Measurements from ENCODE around the gene AKAP13. TPM values are rescaled to one million over a fixed set of nuclear protein-coding genes. Genes with fewer than 3 reads are reported as not detected.

Gene AKAP13
- total RNA-seq, 1 experiment from 2014 or later = 29.1 TPM

DNA sequence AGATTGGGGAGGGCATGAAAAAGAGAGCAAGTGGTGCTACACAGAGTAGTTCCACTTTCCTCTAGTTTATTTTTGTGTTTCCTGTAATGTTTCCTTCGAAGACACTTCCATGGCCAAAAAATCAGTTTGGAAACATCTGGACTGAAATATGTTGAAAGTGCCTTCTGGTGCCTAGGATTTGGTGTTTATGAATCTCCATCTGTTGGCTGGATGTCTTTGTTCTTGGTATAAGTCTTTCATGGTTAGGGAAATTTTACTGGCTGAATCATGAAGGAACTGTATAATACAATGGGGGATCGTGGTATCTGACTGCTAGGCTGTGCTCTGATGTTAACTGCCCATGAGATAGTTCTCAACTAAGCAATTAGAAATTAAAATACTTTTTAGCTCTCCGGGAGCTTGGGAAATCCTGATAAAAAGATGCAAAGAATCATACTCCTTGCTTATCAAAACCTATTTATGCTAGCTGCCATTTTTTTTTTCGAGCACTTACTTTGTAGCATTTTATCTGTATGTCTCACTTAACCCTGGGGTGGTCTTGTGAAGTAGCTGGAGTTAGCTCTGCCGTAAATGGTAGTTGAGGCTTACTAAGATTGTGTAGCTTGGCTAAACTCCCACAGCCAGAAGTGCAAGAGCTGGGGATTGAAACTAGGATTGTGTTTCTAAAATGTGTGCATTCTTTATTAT, 21.9 kb downstream of the AKAP13 start:
- no peak for DNase-seq (ENCODE audit: low read depth)
- in situ Hi-C loops (cut with HindIII; ENCODE audit: low pct_unique_long_range_greater_than_20kb, low sequenced_read_pairs) = no loop called here

DNA sequence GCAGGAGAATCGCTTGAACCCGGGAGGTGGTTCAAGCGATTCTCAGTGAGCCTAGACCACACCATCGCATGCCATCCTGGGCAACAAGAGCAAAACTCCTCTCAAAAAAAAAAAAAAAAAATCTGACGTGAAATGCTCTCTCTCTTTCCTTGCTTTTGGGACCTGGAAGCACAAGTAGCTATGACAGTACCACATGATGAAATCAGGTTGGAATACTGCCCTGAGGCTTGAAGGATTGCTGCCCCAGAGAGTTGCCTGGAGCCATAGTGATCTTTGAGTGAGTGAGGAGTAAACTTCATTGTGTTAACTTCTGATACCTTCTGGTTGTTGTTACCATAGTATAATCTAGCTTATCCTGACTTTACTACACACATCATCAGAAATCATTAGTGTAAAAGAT, 23.3 kb downstream of the AKAP13 start:
- in situ Hi-C loops (cut with HindIII; ENCODE audit: low pct_unique_long_range_greater_than_20kb, low sequenced_read_pairs) = no loop called here
- no peak for DNase-seq (ENCODE audit: low read depth)

DNA sequence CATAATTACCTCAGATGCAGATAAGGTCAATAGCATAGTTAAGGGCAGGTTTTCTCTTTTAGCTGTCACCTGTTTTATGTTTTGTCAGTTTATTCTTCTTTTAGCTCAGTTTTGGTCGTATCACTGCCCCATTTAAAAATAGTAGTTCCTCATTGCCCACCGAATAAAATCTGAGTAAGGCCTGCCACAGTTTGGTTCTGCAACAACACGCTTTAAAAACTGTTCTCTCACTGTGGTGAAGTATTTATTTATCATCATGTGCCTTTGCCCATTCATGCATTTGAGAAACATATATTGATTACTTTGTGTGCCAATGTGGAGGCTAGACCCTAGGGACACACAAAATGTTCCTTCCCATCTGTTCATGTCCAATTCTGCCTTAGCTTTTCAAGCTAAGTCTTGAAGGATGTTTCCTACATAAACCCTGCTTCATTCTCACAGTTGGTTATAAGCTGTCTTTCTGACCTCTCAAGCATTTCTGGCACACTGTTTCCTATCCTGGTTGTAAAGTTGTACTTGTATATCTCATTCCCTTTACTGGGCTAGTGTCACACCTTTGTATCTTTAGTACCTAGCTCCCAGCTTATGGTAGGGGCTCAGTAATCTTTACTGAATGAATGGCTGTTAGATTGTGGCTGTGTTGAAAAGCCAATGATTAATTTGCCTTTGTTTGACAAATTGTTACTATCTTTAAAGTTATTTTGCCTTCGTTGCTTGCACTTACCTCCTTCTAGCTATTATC, 23.9 kb downstream of the AKAP13 start:
- in situ Hi-C loops (cut with HindIII; ENCODE audit: low pct_unique_long_range_greater_than_20kb, low sequenced_read_pairs) = no loop called here
- DNase-seq (ENCODE audit: low read depth) = no peak

DNA sequence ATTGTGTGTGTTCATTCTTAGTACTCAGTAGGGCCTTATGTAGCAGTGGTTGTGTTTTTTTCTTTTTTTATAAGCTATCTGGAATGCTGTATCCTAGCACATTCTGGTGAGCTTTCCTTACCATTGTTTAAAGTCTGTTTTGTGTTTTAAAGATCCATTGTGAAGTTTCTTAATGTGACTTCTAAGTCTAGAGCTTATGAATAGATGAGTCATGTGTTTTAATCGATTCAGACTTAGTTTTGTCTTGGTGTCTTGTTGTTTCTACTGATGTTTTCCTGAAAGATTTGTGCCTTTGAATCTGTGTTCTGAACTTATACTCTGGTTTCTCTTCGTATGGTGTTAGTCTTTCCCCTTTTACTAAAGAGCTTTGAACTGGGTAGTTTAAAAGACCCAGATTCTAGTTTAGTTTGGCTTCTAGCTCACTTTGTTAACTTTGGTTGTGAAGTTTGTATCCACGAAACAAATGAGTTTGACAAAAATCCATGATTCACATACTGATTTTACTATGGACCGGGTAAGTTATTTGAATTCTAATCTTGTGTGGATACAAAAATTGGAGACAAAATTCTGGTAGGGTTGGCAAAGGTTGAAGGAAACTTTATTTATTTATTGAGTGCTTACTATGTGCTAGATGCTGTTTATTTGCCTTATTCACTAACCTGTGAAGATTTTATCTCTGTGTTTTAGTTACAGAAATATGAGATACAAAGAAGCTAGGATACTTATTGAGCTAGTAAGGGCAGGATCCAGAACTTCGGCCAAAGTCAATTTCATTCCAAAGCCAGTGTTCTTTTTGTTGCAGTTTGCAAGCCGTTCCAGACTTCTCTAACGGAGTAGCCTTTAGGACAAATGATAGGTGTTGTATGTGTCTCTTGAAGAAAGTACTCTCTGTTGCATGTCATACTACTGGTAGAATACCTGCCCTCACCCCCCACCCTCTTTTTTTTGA, 24.8 kb downstream of the AKAP13 start:
- in situ Hi-C loops (cut with HindIII; ENCODE audit: low pct_unique_long_range_greater_than_20kb, low sequenced_read_pairs) = no loop called here
- DNase-seq (ENCODE audit: low read depth) = no peak

DNA sequence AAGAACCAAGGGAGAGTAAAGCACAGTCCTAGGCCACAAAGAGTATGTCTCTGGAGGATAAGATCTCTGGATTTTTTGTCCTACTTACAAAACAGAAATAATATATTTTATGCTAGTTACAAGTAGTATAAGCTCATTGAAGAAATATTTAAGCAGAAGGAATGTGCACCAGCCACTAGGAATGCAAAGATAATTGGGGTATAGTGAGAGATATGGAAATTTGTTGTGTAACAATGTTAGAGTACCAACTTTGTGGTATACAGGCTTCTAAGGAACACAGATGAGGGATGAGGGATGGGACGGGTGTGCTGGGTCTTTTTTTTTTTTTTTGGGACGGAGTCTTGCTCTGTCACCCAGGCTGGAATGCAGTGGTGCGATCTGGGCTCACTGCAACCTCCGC, 26.5 kb downstream of the AKAP13 start:
- no peak for DNase-seq (ENCODE audit: low read depth)
- in situ Hi-C loops (cut with HindIII; ENCODE audit: low pct_unique_long_range_greater_than_20kb, low sequenced_read_pairs) = no loop called here

DNA sequence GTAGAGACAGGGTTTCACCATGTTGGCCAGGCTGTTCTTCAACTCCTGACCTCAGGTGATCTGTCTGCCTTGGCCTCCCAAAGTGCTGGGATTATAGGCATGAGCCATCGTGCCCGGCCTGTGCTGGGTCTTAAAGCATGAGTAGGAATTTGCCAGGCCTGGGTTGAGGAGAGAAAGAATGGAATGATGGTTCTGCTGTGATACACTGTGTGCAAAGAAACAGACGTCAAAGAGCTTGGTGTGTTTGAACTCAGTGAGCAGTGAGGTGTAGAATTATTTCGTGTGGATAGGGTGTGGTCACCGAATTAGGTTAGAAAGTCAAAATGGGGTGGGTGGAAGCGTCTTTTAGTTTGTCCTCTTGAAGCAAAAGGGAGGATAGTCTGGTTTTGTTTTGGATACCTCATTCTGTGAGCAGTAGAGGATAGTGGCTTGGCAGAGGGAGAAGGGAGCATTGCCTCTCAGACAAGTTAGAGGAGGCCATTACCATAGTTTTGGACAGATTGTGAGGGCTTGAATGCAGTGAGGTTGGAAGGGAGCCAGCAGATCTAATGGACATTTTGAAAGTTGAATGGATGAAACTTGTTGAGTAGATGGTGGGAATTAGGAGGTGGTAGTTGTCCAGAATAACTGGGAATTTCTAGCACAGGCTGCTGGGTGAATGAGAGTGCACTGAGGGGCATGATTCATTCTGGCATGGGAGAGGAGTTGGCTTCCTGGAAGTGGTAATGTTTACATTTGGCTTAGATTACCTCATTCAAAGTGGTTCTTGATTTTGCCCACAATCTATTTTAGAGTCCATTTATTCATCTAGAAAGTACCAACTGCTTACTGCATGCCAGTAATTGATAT, 27.2 kb downstream of the AKAP13 start:
- DNase-seq (ENCODE audit: low read depth) = peak; percentile 65
- in situ Hi-C loops (cut with HindIII; ENCODE audit: low pct_unique_long_range_greater_than_20kb, low sequenced_read_pairs) = no loop called here

DNA sequence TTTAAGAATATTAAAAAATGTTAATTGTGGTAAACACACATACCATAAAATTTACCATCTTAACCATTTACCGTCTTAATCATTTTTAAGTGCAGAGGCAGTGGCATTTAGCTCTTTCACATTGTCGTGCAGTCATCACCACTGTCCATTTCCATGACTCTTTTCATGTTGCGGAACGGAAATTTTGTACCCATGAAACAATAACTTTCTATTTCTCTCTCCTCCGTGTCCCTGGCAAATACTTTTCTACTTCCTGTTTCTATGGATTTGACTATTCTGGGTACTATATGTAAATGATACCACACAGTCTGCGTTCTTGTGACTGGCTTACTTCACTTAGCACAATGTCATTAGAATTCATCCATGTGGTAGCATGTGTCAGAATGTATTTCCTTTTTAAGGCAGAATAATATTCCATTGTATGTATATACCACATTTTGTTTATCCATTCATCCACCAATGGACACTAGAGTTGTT, 27.9 kb downstream of the AKAP13 start:
- in situ Hi-C loops (cut with HindIII; ENCODE audit: low pct_unique_long_range_greater_than_20kb, low sequenced_read_pairs) = no loop called here
- no peak for DNase-seq (ENCODE audit: low read depth)

DNA sequence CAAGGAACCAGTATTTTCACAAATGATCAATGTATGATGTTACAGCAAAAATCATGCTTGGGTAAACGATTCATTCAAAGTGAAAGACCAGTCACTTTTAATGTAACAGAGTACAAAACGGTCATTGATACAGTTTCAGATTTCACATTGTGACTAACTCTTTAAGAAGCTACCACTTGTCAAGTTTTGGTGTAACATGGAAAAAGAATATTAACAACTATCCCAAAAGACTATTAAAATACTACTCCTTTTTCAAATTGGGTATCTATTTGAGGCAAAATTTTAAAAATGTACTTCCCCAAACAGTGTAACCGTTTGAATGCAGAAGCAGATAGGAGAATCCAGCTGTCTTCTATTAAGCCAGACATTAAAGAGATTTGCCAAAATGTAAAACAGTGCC, 31.7 kb downstream of the AKAP13 start:
- in situ Hi-C loops (cut with HindIII; ENCODE audit: low pct_unique_long_range_greater_than_20kb, low sequenced_read_pairs) = no loop called here
- DNase-seq (ENCODE audit: low read depth) = no peak

DNA sequence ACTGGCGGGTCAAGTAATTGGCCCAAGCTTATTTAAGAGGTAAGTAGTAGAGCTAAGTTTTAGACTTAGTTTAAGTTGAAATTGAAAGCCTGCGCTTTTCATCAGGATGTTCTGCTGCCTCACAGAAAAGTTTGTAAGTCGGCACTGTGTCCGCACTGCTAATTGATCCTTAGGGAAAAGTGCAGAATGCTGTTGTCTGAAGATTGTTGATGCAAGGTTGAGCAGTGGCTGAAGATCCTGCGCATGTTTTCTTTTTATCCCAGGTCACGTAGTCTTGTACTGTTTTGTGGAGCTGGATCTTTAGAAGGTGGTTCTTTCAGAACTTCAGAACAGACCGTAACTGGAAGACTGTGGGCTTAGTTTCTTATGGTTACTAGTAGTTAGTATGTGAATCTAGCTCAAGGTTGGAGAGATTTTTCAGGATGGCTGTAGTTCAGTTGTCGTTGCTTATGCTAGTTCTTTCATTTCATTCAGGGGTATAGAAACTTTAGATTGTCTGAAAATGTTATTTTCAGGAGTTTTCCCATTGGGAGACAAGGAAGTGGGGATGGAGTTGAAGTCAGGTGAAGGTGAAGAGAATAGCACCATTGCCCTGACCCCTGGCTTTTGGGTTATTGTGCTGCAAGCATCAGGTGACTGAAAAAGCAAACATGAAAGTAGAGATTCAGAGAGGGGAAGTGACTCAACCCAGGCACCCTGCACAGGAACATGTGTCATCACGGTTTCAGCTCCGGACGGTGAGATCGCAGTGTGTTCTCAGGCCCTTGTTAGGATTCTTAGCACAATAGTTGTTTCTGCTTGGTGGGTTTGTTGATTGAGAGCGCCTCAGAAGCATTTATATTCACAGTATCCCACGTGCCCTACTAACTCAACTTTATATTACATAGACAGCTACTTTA, 32.8 kb downstream of the AKAP13 start:
- DNase-seq (ENCODE audit: low read depth) = peak; percentile 82
- in situ Hi-C loops (cut with HindIII; ENCODE audit: low pct_unique_long_range_greater_than_20kb, low sequenced_read_pairs) = no loop called here

DNA sequence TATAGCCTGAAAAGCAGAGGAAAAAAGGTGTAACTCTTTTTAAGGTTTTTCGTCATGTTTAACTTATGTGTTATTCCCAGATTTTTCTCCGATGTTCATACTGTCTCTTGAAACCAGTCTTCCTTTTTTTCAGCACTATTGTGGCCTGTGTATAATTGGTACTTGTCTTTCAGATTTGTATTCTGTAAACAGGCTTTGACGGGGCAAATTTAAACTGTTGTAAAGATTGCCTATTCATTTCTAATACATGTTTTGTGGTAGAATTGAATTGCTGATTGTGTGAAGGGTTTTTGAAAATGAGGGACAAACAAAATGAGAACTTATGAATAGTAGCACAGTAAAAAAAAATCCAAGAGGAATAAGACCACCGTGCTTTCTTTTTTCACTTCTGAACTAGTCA, 33.6 kb downstream of the AKAP13 start:
- in situ Hi-C loops (cut with HindIII; ENCODE audit: low pct_unique_long_range_greater_than_20kb, low sequenced_read_pairs) = no loop called here
- no peak for DNase-seq (ENCODE audit: low read depth)

DNA sequence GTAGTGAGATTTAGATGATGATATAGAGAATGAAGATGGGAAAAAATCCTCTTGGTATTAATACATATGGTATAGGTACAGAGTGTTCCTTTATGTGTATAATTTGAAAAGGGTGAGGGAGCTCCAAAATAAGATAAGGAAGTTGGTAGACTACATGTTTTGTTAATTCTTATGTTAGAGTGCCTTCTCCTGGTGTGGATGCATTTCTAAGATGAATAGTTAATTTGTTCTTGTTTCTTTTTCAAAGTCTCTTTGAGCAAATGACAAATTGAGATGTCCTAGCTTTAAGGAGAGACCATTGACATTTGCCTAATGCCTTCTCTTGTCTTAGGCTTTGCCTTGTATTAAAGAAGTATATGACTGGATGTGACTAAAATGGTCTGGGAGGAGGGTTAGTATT, 34.1 kb downstream of the AKAP13 start:
- DNase-seq (ENCODE audit: low read depth) = peak; percentile 39
- in situ Hi-C loops (cut with HindIII; ENCODE audit: low pct_unique_long_range_greater_than_20kb, low sequenced_read_pairs) = no loop called here

DNA sequence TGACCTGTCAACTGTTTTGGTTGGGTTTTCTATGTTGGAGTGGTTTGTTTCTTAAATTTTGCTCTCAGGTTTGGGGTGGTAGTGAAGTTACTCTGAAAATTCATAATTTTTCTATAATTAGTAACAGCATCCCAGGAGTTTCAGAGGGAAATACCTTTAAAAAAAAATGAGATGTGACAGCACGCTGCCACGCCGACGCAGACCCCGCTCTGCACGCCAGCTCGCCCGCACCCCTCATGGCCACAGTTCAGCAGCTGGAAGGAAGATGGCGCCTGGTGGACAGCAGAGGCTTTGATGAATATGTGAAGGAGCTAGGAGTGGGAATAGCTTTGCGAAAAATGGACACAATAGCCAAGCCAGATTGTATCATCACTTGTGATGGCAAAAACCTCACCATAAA, 34.6 kb downstream of the AKAP13 start:
- DNase-seq (ENCODE audit: low read depth) = no peak
- in situ Hi-C loops (cut with HindIII; ENCODE audit: low pct_unique_long_range_greater_than_20kb, low sequenced_read_pairs) = no loop called here

DNA sequence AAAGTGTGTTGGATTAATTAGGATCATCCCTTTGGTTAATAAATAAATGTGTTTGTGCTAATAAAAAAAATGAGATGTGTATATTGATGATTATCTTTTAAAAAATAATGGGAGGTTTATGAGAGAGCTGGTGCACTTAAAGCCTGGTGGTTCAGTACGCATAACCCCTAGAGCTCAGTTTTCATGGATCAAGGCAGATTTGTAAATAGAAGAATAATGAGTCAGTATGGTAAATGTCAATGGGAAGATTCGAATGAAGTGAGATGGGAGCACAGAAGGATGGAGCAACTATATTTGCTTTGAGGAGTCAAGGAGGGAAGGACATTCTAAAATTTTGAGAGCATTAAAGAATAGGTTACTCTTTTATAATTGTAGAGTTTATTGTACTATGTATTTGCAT, 35.4 kb downstream of the AKAP13 start:
- in situ Hi-C loops (cut with HindIII; ENCODE audit: low pct_unique_long_range_greater_than_20kb, low sequenced_read_pairs) = no loop called here
- DNase-seq (ENCODE audit: low read depth) = no peak

DNA sequence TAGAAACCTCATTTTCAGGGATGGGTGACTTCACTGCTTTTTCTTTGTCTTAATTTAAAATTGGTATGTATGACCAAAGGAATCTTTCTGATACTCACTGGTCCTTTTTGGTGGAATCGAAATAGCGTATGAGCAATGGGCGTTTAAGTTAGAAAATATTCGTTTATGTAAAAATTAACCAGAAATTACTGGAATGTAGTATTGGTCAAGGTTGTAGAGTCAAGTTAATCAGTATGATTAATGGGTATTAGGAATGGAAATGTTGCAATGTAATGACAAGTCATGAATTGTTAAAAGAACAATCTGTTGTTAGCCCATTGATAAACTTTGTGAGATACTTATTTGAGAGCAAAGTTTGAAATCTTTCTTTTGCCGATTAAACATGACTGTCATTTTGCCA, 36.9 kb downstream of the AKAP13 start:
- no peak for DNase-seq (ENCODE audit: low read depth)
- in situ Hi-C loops (cut with HindIII; ENCODE audit: low pct_unique_long_range_greater_than_20kb, low sequenced_read_pairs) = no loop called here

DNA sequence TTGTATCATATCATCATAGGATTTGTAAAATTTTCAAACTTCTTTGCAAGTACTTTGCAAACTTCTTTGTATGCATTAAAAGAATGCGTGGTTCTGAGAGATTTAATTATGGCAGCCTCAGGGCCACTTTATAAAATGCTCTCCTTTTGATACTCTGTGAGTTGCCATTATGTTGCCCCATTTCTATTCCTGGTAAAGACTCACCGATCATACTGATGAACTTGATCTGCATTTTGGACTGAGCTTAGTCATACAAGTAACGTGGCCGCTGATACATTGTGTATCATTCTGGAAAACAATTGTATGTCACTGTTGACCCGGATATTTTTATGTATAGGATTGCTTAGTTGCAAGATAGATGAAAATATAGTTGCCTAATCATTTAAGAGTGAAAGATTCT, 38.8 kb downstream of the AKAP13 start:
- in situ Hi-C loops (cut with HindIII; ENCODE audit: low pct_unique_long_range_greater_than_20kb, low sequenced_read_pairs) = no loop called here
- no peak for DNase-seq (ENCODE audit: low read depth)

DNA sequence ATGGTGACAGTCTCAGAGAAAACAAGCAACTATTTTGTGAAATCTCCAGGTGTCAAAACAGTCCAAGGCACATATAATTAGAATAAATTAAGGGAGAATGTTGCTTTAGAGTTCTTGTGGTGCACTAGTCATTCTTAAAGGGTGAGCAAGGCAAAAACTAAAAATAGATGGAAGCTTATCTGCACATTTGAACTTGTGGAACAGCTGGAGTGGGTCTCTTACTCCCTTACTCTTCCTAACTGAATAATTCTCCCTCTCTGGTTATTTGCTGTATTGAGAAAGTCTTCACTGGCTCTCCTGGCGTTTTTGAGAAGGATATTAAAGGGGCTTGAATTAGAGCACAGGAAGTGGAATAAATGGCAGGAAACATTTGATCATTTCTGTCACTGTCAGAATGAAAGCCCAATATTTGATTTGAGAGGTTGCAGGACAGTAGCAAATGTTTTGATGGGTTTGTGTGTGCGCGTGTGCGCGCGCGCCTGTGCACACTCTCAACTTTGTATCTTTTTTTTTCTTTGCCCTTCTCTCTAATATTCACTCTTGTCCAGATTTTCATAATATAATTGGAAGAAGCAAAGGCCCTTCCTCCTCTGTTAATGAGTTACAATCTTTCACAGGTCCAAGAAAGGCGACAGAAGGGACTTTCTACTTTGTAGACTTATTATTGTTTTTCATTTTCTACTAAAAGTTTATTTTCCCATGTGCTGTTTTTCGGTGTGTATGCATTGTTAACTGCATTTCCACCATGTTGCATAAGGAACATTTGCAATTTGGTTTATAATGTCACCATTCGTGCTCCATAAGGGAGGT, 40.9 kb downstream of the AKAP13 start:
- in situ Hi-C loops (cut with HindIII; ENCODE audit: low pct_unique_long_range_greater_than_20kb, low sequenced_read_pairs) = no loop called here
- no peak for DNase-seq (ENCODE audit: low read depth)
